HG03095 (cell line): ENCODE measurements around the gene SLC7A4.
"Not testable (repeated sequence)": the region's sequence is repeated elsewhere in the genome, so short reads cannot be mapped to it uniquely, and the experiment has no call there.

Experiments
- ATAC-seq: cut with Tn5 transposase; IDR thresholded peaks from one replicate; pipeline ENCODE4 v1.9.1; 2021; ENCODE audit warnings: moderate library complexity; ENCODE audit not compliant: unreplicated experiment

The SLC7A4 gene

DNA sequence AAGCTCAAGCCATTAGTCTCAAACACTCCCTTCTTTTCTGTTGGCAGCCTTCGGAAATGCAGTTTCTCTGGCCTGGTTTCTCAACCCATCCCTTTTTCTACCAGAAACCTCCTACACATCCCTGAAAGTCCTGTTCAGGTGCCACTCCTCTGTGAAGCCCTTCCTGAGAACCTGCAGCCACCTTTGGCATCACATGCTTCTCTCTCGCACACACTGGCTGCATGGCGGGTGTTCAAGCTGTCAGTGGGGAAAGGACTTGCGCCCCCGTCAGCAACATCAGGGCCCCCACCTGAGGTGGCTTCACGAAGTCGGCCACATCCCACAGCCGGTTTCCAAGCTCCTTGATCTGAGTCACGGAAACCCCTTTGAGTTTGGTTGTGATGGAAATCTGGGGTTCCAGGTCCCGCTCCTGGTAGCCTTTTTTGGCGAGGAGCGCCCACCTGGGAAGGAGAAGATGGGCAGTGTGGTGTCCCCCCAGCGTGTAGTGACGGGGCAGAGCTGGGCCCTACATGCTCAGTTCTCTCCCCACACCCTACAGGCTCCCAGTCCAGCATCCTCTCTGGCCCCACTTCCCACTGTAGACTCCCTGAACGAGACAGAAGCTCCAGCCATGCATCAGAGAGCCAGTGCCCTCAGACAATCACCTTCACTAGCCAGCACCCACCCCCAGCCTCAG is 11.6 kb upstream of the SLC7A4 start:
- no peak for ATAC-seq

DNA sequence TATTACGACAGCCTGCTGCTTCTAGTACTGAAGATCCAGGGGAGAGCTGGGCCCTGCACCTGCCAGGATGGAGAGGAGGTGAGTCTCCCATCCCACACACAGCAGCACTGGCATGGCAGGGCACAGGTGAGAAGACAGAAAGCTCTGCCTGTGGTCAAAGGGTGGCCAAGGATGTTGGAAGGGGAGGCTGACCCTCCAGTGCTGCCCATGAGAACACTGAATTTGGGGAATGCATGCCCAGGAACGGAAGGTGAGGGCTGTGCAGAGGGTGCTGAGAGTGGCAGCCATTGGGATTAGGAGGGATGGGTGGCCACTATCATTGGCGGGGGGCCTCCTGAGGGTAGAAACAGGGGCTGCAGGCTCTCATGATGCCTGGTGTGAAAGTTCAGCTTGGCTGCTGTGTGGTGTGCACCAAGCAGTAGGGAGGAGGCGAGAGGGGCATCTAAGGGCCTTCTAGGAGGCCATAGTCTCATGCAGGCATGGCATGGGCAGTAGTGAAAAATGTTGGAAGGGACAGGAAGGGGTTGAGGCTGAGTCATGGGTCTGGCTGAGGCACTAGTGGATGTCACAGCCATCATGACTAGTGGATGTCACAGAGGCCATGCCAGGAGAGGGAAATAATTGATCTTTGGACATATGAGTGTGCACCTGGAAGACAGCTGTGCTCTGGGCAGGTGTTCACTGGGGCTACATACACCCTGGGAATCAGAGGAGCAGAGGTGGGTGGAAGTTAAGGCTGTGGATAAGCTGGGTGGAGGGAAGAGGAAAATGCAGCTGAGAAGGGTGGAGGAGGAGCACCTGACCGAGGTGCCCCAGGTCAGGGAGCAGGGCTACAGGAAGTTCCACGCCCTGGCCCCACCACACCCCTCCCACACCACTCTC is 10.9 kb upstream of the SLC7A4 start:
- no peak for ATAC-seq

DNA sequence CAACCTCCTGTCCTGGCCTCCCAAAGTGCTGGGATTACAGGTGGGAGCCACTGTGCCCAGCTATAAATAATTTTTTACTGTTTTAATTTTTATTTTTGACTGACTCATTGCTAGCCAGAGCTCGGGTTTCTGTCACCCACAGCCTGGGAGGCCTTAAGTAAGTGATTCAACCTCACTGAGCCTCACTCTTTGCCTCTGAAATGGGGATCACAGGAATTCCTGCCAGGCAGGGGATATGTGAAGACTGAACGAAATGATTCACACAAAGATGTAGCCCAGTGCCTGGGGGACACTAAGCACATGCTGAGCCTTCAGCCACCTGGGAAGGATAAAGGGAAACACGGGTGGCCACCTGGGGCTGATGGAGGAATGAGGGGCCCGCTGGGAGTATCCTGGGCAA is 9.6 kb upstream of the SLC7A4 start:
- ATAC-seq = no peak

DNA sequence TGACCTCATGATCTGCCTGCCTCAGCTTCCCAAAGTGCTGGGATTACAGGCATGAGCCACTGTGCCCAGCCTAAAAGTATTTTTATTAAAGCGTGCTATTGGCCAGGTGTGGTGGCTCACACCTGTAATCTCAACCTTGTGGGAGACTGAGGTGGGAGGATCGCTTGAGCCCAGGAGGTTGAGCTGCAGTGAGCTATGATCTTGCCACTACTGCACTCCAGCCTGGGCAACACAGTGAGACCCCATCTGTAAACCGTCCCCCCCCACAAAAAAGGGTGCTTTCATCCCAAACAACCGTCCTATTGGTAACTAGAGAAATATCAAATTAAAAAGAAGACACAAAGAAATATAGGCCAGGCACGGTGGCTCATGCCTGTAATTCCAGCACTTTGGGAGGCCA is 6.8 kb upstream of the SLC7A4 start:
- ATAC-seq = not testable (repeated sequence)

DNA sequence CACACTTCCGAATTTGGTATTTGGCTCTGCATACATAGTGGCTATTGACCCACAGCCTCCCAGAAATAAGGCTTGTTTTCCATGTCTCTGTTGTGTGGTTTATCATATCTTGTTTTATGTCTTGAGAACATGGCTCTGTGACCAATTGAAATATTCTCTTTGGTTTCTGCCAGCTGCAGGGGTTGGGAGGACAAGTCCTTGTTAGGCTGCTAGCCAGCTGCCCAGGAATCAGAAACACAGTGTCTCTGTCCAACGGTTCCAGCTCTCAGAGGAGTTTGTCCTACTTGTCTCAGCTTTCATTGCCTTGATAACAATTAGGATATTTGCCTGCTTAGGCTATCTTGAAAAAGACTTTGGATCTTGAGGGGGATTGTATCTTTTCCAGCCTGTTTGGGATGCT is 6.0 kb upstream of the SLC7A4 start:
- ATAC-seq = no peak

DNA sequence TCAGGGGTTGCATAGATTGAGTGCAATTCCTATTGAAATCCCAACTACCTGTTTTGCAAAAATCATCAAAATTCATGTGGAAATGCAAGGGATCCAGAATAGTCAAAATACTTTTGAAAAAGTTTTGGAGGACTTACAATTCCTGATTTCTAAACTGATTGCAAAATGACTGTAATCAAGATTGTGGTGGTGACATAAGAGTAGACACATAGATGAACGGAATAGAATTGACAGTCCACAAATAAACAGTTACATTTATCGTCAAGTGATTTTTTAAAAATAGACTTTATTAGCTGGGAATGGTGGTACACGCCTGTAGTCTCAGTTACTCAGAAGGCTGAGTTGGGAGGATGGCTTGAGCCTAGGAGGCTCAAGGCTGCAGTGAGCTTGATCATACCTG is 2.6 kb upstream of the SLC7A4 start:
- no peak for ATAC-seq

DNA sequence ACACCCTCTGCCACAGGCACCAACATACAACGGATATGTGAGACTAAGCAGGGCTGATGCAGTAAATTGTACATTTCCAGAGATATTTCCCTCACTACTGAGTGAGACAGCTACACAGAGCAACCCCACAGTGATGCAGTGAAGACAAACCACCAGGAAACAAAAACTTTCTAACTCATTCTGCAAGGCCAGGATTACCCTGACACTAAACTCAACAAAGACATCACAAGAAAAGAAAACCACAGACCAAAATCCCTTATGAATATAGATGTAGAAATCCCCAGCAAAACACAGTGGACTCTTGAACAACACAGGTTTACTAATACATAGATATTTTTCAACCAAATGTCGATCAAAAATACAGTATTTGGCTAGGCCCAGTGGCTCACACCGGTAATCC is 1.5 kb upstream of the SLC7A4 start:
- ATAC-seq = no peak

DNA sequence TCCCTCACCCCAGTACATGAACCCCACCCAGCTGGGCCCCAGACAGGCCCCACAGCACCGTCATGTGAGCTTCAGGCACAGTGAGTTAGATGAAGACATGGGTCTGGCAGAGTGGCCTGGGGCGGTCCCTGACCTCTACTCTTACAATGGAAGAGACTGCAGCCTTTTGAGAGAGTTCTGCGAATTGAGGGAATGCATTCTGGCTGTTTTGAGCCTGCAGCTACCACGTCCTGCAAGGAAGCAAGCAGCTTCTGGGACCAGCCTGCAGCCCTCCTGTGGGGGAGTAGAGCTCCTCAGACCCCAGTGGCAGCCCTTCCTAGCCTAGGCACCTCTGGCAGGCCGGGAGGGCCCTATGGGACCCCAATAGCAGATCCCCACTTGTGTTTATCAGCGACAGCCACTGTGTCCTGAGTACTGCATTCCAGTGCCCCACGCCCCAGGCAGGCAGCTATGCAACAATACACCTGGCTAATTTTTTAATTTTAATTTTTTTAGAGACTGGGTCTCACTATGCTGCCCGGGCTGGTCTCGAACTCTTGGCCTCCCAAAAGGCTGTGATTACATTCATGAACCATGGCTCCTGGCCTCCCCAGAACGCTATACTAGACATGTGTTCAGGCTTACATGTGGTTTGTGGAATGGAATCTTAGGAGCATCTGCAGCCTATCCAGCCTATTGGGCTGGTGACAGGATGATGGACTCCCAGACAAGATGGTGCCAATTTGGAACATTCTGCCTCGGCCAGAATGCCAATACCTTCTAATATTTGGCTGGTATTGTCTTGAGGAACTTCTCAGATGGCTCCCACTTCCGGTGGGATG is 717 bp upstream of the SLC7A4 start:
- no peak for ATAC-seq

DNA sequence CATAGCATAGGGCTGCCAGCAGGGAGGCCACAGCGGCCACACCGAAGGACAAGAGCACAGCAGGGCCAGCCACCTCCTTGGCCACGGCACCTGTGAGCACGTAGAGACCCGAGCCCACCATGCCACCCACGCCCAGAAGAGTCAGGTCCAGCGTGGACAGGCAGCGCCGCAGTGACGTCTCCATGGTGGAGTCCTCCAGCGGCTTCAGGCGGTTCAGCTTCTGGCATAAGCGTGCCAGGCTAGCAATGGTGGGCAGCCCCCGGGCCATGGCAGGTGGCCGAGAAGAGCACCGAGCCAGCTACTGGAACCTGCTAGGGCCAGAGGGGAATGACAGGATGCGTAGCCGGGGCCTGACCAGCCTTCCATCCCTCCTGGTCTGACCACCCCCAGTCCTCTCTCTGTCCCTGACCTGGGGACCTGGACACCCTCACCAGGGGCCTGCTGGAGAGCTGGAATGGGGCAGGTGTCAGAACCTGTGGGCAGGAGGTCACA is 770 bp downstream of the SLC7A4 start:
- no peak for ATAC-seq

DNA sequence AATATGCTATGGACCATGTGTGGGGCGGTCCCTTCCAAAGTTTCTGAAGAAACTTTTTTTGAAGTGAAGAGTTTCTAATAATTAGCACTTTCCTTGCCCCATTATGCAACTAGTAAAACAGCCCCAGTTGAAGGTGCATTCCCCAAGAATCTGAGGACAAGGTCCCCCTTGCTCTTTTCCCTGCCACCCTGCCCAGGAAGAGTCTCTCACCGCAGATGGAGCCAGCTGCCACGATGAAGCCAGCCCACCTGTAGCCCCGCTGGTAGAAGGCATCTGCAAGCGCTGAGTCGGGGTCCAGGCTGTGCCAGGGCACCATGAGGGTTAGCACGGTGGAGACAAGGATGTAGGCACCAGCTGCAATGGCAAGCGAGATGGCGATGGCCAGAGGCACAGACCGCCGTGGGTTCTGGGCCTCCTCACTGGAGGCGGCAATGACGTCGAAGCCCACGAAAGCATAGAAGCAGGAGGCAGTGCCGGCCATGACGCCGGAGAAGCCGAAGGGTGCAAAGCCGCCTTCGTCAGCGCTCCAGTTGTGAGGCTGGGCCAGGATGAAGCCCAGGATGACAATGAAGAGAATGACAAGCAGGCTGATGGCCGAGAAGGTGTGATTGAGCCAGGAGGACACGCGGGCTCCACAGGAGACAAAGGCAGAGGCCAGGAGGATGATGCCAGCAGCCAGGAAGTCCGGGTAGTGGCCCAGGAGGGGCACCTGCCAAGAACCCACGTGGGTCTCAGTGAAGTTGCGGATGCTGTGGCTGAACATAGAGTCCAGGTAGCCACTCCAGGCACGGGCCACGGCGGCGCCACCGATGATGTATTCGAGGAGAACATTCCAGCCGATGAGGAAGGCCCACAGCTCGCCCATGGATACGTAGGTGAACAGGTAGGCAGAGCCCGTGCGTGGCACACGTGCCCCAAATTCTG is 1.5 kb downstream of the SLC7A4 start:
- ATAC-seq = no peak

DNA sequence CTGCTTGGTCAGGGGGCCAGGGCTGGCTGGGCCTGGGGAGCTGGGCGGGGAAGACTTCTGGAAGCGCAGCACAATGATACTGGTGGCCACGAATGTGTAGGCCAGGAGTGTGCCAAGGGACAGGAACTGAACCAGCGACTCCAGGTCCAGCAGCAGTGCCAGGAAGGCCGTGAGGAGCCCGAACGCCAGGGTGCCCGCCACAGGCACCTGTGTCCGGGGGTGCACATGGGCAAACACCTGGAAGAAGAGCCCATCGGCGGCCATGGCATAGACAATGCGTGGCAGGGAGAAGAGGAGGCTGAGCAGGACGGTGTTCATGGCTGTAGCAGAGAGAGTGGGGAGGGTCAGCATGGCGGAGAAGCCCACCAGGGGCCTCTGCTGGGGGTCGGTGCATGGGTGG is 2.3 kb downstream of the SLC7A4 start:
- ATAC-seq = no peak

DNA sequence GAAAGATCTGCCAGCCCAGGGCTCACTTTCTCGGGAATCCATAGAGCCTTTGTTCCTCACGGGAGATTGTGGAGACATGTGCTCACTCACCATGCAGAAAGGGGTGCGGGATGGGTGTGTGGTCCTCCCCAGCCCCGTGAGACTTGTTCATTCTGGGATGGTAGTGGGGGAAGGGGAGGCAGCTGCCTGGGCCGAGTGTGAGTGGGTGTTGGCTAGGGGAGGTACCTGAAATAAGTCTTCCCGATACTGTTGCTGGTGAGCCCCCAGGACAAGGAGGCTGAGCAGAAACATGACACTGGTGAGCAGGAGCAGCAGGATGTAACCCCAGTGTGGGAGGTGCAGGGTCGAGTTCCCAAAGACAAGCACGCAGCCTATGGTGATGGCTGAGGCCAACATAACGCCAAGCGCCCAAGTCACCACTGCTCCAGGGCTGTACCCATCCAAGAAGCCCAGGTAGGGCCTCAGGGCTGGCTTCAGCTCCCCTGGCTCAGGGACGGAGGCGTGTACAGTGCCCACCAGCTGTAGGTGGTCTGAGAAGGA is 2.8 kb downstream of the SLC7A4 start:
- no peak for ATAC-seq

DNA sequence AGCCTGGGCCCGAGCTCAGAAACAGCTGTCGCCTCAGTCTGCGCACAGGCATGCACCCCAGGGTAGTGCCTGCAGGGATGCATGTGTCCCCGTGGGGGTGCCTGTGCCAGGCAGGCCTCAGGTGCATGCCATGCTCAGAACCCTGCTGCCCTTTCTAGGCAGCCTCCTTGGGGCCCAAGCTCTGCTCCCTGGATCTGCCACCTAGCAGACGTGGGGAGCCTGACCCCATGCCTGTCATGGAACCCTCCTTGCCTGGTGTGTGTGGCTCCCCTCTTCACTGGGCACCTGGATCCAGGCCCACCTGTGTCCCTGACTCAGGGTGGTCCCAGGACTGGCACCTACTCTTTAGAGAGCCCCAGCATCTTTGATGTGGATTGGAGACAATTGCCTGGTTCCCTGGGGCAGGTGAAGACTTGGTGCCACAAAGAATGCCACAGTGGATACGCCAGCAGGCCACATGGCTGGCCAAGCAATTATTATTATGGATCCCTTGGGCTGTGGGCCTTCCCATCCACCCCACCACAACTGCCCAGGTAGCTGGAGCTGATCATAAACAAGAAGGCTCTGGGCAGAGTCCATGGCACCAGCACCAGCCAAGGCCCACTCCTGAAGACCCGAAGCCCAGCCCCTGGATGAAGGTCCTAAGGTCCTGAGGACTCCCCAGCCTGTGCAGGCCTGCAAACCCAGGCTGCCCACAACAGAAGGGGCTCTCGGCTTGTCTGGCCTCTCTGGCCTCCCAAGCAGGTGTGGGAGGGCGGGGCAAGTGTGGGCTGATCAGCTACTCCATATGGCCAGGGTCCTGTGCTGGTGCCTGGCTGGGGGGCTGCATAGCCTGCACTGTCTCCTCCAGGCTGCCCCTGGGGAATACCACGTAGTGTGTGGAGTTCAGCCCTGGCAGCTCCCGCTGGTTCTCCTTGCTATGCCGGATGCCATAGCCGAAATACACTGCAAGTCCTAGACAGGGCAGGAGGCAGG is 3.8 kb downstream of the SLC7A4 start:
- no peak for ATAC-seq

DNA sequence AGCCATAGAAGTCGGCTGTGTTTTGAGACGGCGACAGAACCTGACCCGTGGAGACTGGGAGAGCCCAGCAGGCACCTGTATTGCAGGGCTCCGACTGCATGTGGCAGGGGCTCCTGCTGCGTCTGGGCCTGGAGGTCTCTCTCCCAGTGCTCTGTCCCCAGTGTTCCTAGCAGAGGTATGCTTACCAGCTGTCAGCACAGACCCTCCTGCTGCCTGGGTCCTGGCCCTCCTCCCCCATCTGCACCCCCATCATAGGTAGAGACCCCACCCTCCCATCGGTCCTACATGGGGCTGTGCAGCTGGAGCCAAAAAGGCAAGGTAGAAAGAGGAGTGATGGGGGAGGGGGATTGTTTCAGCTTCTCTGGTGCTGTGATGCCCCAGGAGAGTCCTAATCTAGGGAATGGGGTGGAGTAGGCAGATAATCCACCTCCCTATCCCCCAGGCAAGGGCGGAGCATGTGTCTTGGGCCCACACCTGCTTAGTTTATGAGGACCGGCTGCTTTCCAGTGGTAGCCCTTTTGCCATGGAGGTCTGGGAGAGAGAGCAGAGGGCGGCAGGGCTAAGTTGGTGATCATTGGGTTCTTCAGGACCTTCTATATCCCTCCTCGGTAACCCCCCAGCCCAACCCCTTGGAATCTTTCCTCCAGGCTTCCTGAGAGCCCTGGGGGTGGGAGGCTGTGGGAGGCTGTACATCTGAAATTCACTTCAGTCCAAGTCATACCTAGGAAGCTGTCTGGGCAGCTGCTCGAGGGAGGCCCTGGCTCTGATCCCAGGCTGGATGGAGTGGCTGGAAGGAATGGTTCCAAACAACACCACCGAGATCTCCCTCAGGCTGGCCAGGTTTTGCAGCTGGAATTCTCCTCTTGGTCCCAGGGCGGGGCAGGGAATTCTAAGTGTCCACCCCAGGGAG is 5.3 kb downstream of the SLC7A4 start:
- no peak for ATAC-seq

DNA sequence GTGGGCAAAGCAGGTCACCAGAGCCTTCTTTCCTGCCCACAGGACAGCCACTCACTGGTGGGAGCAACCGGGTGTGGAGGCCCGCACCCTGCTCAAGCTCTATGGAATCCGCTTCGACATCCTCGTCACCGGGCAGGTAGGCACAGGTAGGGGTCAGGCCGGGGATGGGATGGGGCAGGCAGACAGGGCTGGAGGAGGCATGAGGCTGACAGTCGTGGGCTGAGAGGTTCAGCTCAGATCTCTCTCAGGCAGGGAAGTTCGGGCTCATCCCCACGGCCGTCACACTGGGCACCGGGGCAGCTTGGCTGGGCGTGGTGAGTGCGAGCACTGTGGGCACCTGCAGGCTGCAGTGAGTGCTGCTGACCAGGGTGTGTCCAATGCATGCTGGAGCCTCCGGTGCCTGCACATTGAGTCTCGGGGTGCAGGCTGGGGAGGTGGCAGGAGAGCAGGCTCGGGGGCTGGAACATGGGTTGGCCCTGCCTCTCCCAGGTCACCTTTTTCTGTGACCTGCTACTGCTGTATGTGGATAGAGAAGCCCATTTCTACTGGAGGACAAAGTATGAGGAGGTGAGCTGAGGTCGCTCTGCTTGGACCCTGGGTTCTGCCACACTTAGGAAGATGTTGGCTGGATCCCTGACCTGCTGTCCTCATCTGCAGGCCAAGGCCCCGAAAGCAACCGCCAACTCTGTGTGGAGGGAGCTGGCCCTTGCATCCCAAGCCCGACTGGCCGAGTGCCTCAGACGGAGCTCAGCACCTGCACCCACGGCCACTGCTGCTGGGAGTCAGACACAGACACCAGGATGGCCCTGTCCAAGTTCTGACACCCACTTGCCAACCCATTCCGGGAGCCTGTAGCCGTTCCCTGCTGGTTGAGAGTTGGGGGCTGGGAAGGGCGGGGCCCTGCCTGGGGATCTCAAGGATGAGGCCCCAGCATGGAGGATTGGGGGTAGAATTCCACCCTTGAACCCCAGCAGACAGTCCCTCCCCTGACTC is 6.3 kb downstream of the SLC7A4 start:
- ATAC-seq = no peak

DNA sequence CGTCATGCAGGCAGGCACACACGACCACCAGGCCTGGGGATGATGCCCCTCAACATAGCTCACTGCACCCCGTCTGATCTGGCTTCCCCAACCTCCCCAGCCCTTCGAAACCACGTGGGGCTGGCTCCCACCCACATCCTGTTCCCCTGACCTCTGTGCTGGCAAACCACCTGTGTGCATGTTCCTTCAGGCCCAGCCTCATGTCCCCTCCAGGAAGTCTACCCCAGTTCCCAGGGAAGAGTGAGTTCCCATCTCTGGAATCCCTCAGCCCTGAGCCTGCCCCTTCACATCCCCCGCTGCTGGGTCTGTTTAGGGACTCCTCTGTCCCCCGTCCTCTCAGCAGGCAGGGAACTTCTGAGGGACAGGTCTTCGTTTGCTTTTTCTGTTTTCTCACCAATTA is 7.1 kb downstream of the SLC7A4 start:
- ATAC-seq = no peak
